Activated CD4-positive, alpha-beta T cell treated with anti-CD3 and anti-CD28 coated beads, Interleukin-2, amount 10 ng/mL, durations not matched to agents 7 days and 5 days (primary cell): Measurements from ENCODE around the gene TAPBP. TPM values are rescaled to one million over a fixed set of nuclear protein-coding genes. Genes with fewer than 3 reads are reported as not detected.
"Not testable (repeated sequence)": the region's sequence is repeated elsewhere in the genome, so short reads cannot be mapped to it uniquely, and the experiment has no call there.

Experiments used
- CTCF ChIA-PET: fragments of 350-600 bp; sonication (Branson Sonifier 250); formaldehyde crosslinking; loops from one replicate; lab custom pipeline; 2021; ENCODE audit warnings: antibody characterized with exemption; lab: Charles Lee
- POLR2A ChIA-PET: fragments of 350-600 bp; sonication (Branson Sonifier 250); formaldehyde crosslinking; loops from one replicate; lab custom pipeline; 2021; ENCODE audit warnings: antibody characterized with exemption; lab: Charles Lee
- DNase-seq: peaks from one replicate; pipeline ENCODE4 v3.0.0-alpha.2; 2020
- H3K27ac Mint-ChIP-seq: one replicate; pipeline ENCODE4 v1.8.0; 2021; ENCODE audit warnings: mild to moderate bottlenecking, moderate library complexity, mixed read lengths
- H3K27me3 Mint-ChIP-seq: one replicate; pipeline ENCODE4 v1.8.0; 2021; ENCODE audit warnings: mixed read lengths
- H3K36me3 Mint-ChIP-seq: one replicate; pipeline ENCODE4 v1.8.0; 2021; ENCODE audit warnings: low read depth, mixed read lengths
- H3K4me1 Mint-ChIP-seq: one replicate; pipeline ENCODE4 v1.8.0; 2021; ENCODE audit warnings: mixed read lengths
- H3K4me3 Mint-ChIP-seq: one replicate; pipeline ENCODE4 v1.8.0; 2021; ENCODE audit warnings: mild to moderate bottlenecking, moderate library complexity, mixed read lengths
- H3K9me3 Mint-ChIP-seq: one replicate; pipeline ENCODE4 v1.8.0; 2021; ENCODE audit warnings: mixed read lengths
- total RNA-seq, 2 experiments: library from RNA; stranded (reverse); gene quantifications; one replicate each; pipeline ENCODE4 v1.2.3, GENCODE V29; 2021

TAPBP gene
- total RNA-seq, 2 experiments from 2014 or later = 246 to 263 TPM

DNA sequence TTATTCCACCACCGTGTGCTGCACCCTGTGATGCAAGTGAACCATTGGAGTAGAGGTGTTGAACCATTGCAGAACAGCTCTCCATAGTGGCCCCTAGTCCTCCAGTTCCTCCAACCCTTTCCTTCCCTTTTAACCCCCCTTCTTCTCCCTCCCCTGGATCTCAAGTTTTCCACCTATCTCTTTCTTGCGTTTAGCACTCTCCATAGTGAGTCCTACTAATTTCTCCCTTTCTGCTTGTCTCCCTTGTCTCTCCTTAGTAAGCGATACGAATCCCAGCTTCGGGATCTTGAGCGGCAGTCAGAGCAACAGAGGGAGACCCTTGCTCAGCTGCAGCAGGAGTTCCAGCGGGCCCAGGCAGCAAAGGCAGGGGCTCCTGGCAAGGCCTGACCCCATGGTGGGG, 23.4 kb downstream of the TAPBP start:
- Mint-ChIP-seq H3K36me3 (peaks cover 38% of the 10 kb centered on the region), H3K4me1 (peaks cover 43% of the 10 kb centered on the region), H3K9me3 (no peaks in the 10 kb centered on the region), H3K27ac (peak overlapping the region; percentile 82), H3K27me3 (no peaks in the 10 kb centered on the region), H3K4me3 (peak overlapping the region; percentile 96)
- ChIA-PET POLR2A (no interaction called here), CTCF (interaction anchor here (1.0 to 2.2 kb wide), 3 partner anchors 9 to 54 kb away, joined by 3 to 12 read pairs (median 7); partner anchors contain the start of genes B3GALT4 and RGL2)
- DNase-seq = no peak

GRCh38 chr6:33289784-33290315, 24.0 kb downstream of the TAPBP start:
- Mint-ChIP-seq H3K27ac (peak overlapping the region; percentile 82), H3K4me1 (peaks cover 43% of the 10 kb centered on the region), H3K4me3 (peak overlapping the region; percentile 96), H3K9me3 (no peaks in the 10 kb centered on the region), H3K36me3 (peaks cover 39% of the 10 kb centered on the region), H3K27me3 (no peaks in the 10 kb centered on the region)
- ChIA-PET CTCF (interaction anchor here (0.7 to 2.7 kb wide), 8 partner anchors 9 to 41 kb away, joined by 3 to 19 read pairs (median 10); partner anchors contain the start of genes B3GALT4, RGL2, RPS18 and VPS52), POLR2A (interaction anchor here (2.3 kb wide), 1 partner anchor 13 kb away, joined by 11 read pairs; the partner anchor contains the start of gene B3GALT4)
- no peak for DNase-seq

GRCh38 chr6:33288921-33289783, 24.7 kb downstream of the TAPBP start, which contains the start of the genes PFDN6 and WDR46:
Gene PFDN6, plus strand, starts transcription at chr6:33289601. Its CDS starts 256 bp downstream, at chr6:33289857.
Gene WDR46, minus strand, starts transcription at chr6:33289239. Its CDS starts 69 bp downstream, at chr6:33289170.
- DNase-seq = peak; percentile 90
- H3K36me3 Mint-ChIP-seq = peaks cover 40% of the 10 kb centered on the region
- no peaks in the 10 kb centered on the region for H3K27me3 Mint-ChIP-seq
- H3K9me3 Mint-ChIP-seq = no peaks in the 10 kb centered on the region
- ChIA-PET CTCF (interaction anchor here (0.7 to 2.7 kb wide), 11 partner anchors 8 to 451 kb away, joined by 3 to 19 read pairs (median 5); partner anchors contain the start of genes B3GALT4, RGL2, RING1 and RPS18), POLR2A (interaction anchor here (0.7 to 2.3 kb wide), 3 partner anchors 12 to 409 kb away, joined by 3 to 11 read pairs (median 3); partner anchors contain the start of gene B3GALT4)
- peak within 1 kb of the TSS; percentile 96 for H3K4me3 Mint-ChIP-seq
- H3K4me1 Mint-ChIP-seq = peaks cover 44% of the 10 kb centered on the region
- peak within 1 kb of the TSS; percentile 82 for H3K27ac Mint-ChIP-seq

DNA sequence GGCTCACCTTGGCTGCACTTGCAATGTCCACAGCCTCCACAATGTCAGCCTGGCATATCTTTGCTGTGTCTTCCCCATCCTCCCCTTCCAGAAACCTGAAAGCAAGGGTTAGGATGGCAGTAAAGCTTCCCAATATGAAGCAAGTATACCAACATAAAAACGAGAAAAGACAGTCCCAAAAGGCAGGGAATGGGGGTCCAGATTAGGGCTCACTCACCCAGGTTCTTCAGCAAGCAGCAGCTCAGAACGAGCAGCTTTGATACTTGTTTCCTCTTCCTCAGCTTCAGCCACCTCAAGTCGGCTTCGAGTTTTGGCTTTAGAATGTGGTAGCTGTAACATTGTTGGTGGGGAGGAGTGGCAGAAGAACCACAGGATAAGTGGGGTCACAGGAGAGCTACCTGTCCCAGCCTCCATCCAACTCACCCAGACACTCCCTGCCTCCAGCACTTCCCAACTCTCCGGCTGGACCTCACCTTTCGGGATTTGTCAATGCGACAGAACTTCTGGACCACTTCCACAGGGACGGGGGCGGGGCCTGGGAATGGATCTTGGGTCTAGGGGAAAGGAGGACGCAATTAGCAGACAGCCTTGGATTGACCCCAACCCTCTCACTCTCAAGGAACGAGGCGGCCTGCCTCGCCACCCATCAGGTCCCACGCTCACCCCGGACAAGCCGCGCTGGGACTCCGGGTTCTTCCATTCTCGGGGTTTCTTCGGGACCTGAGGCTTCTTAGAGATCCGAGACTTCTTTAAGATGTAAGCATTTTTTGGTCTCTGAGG, 25.5 kb downstream of the TAPBP start:
- H3K9me3 Mint-ChIP-seq = no peaks in the 10 kb centered on the region
- POLR2A ChIA-PET = interaction anchor here (0.7 to 2.3 kb wide), 3 partner anchors 11 to 408 kb away, joined by 3 to 11 read pairs (median 3); partner anchors contain the start of gene B3GALT4
- no peak for DNase-seq
- H3K36me3 Mint-ChIP-seq = peaks cover 37% of the 10 kb centered on the region
- H3K4me3 Mint-ChIP-seq = peak overlapping the region; percentile 96
- CTCF ChIA-PET = interaction anchor here (0.7 to 2.7 kb wide), 9 partner anchors 7 to 450 kb away, joined by 3 to 19 read pairs (median 5); partner anchors contain the start of genes B3GALT4, RGL2, RING1 and RPS18
- H3K27ac Mint-ChIP-seq = peak overlapping the region; percentile 82
- H3K4me1 Mint-ChIP-seq = peaks cover 44% of the 10 kb centered on the region
- no peaks in the 10 kb centered on the region for H3K27me3 Mint-ChIP-seq

DNA sequence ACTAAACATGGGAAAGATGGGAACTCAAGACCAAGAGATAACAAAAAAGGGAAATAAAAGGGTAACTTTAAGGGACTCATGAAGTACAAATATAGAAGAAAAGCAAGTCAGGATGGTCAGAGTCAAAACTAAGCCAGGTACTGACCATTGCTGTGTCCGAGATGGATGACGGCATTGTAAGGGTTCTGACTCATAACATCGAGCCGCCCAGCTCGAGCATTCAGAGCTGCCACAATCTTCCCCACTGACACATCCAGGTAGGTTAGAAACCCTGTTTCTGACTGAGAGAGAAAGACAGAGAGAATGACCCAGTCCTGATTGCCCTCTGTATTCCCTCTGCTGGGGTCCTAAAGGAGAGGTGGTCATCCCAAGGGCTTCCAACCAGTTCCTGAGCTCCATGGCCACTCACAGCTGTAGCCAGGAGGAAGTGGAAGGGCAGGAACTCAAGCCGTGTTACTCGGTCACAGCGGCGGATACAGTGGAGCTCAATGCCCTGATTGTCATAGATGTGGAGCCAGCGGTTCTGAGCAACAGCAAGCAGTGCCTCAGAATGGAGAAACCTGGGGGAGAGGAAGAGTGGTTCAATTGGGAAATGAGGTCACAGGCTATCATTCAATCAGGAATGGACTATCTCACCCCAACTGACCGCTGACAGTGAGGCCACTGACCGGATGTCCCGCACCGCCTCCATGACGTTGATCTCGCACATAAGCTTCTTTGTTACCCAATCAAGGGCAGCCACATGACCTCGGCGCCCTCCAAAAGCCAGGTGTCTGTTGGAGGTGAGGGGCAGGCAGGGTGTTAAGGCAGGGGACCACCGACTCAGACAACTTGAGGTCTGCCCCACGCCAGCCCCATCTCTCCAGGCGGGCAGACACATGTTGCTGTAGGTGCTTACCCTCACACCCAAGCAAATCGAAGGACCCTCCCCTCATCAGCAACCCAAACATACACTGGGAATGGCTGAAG, 26.6 kb downstream of the TAPBP start:
- peak overlapping the region; percentile 96 for H3K4me3 Mint-ChIP-seq
- no peaks in the 10 kb centered on the region for H3K27me3 Mint-ChIP-seq
- peaks cover 44% of the 10 kb centered on the region for H3K4me1 Mint-ChIP-seq
- peaks cover 36% of the 10 kb centered on the region for H3K36me3 Mint-ChIP-seq
- no peak for DNase-seq
- ChIA-PET CTCF (interaction anchor here (0.6 to 2.7 kb wide), 4 partner anchors 9 to 134 kb away, joined by 3 to 19 read pairs (median 9); partner anchors contain the start of genes B3GALT4, RPS18 and VPS52), POLR2A (interaction anchor here (0.7 kb wide), 1 partner anchor 195 kb away, joined by 3 read pairs; no protein-coding TSS in a partner anchor)
- H3K9me3 Mint-ChIP-seq = no peaks in the 10 kb centered on the region
- no peak overlapping the region for H3K27ac Mint-ChIP-seq

DNA sequence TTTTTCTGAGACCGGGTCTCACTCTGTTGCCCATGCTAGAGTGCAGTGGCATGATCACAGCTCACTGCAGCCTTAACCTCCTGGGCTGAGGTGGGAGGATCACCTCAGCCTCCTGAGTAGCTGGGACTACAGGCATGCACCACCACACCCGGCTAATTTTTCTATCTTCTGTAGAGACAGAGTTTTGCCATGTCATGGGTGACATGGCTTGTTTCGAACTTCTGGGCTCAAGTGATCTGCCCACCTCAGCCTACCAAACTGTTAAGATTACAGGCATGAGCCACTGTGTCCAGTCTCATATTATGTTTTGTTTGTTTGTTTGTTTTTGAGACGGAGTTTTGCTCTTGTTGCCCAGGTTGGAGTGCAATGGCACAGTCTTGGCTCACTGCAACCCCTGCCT, 28.7 kb downstream of the TAPBP start:
- POLR2A ChIA-PET, H3K27ac Mint-ChIP-seq, CTCF ChIA-PET, DNase-seq, H3K9me3 Mint-ChIP-seq, H3K4me3 Mint-ChIP-seq, H3K27me3 Mint-ChIP-seq: not testable (repeated sequence)
- Mint-ChIP-seq H3K4me1 (peaks cover 38% of the 10 kb centered on the region), H3K36me3 (peaks cover 36% of the 10 kb centered on the region)

DNA sequence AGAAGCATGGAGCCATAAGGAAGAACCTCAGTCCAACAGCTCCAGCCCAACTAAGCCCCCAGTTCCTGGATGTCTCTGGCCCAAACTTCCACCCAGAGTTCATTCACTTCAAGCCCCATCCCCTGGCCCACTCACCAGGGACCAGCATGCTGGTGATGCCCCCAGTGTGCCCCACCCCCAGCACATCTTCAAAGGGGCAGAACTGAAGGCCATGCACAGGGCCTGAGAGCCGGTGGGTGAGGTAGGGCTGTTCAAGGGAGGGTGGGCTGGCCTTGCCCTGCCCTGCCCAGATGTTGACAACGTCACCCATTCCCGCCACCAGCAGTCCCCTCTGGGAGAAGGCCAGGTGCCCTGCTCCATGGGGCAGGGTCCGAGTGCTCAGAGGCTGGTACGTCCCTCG, 33.3 kb downstream of the TAPBP start:
- ChIA-PET CTCF (interaction anchor here (1.1 kb wide), 1 partner anchor 9 kb away, joined by 5 read pairs; the partner anchor contains the start of genes PFDN6 and WDR46), POLR2A (no interaction called here)

GRCh38 chr6:33279971-33280511, 33.8 kb downstream of the TAPBP start:
- DNase-seq = no peak
- Mint-ChIP-seq H3K4me3 (no peak overlapping the region), H3K4me1 (peaks cover 45% of the 10 kb centered on the region), H3K9me3 (no peaks in the 10 kb centered on the region), H3K27me3 (no peaks in the 10 kb centered on the region), H3K36me3 (peaks cover 46% of the 10 kb centered on the region), H3K27ac (peak overlapping the region; percentile 46)
- POLR2A ChIA-PET = no interaction called here
- CTCF ChIA-PET = interaction anchor here (0.6 kb wide), 1 partner anchor 78 kb away, joined by 3 read pairs; no protein-coding TSS in a partner anchor

More for the DNA sequence above, 33.3 kb downstream of the TAPBP start:
- Mint-ChIP-seq H3K27ac (peak overlapping the region; percentile 46), H3K4me3 (no peak overlapping the region), H3K9me3 (no peaks in the 10 kb centered on the region), H3K27me3 (no peaks in the 10 kb centered on the region), H3K4me1 (peaks cover 40% of the 10 kb centered on the region), H3K36me3 (peaks cover 41% of the 10 kb centered on the region)
- no peak for DNase-seq

DNA sequence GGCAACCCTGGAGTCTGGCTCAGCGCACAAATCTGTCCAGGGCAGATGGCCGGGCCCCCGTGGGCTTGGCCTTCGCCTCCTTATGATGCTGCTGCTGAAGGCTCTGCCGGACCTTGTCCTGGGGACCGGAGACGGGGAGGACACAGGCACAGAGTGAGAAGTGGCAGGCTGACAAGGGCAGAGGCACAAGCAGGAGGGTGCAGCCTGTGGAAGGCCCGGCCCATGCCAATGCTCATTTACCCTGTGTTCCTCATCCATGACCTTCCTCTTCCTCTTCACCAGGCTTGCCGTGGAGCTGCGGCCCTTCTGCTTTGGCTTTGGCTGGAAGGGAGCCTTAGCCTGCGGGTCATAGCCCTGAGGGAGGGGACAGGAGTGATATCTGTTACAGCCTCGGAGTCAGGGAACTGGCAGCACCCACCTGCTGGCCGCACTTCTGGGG, 34.6 kb downstream of the TAPBP start:
- Mint-ChIP-seq H3K4me1 (peaks cover 52% of the 10 kb centered on the region), H3K27ac (no peak overlapping the region), H3K4me3 (no peak overlapping the region), H3K9me3 (no peaks in the 10 kb centered on the region), H3K27me3 (no peaks in the 10 kb centered on the region), H3K36me3 (peaks cover 51% of the 10 kb centered on the region)
- DNase-seq = no peak
- CTCF ChIA-PET = interaction anchor here (0.6 to 2.6 kb wide), 3 partner anchors 9 to 79 kb away, joined by 3 to 19 read pairs (median 3); partner anchors contain the start of genes PFDN6 and WDR46
- POLR2A ChIA-PET = no interaction called here

- peaks cover 54% of the 10 kb centered on the region for H3K4me1 Mint-ChIP-seq
- H3K36me3 Mint-ChIP-seq = peaks cover 53% of the 10 kb centered on the region
- ChIA-PET CTCF (interaction anchor here (0.6 to 2.6 kb wide), 4 partner anchors 9 to 112 kb away, joined by 3 to 19 read pairs (median 6); partner anchors contain the start of genes PFDN6, RGL2 and WDR46), POLR2A (no interaction called here)
- no peaks in the 10 kb centered on the region for H3K27me3 Mint-ChIP-seq
- peak overlapping the region; percentile 95 for H3K4me3 Mint-ChIP-seq
- no peak for DNase-seq
- no peaks in the 10 kb centered on the region for H3K9me3 Mint-ChIP-seq
- peak overlapping the region; percentile 97 for H3K27ac Mint-ChIP-seq
Measured at GRCh38 chr6:33278810-33279209, 35.1 kb downstream of the TAPBP start.
